CD14-positive monocyte (primary cell): ENCODE results near the gene MAPK12. TPM values are rescaled to one million over a fixed set of nuclear protein-coding genes. Genes with fewer than 3 reads are reported as not detected.

Experiments used
- DNase-seq, 3 donors: peaks; one replicate each; pipeline ENCODE4 v3.0.0-alpha.2; 2011 to 2022
- H2AFZ ChIP-seq: 2 replicates; pipeline ENCODE4 v1.6.0; 2012; ENCODE audit warnings: mild to moderate bottlenecking, low read depth, low read length, inconsistent platforms; ENCODE audit not compliant: insufficient read depth, poor library complexity, severe bottlenecking
- H3K27ac ChIP-seq, 2 donors: 1 replicate in 1 of 2; 2 replicates in 1 of 2; pipeline ENCODE4 v1.5.1; 2012 to 2013; ENCODE audit warnings: low read length in 2 of 2, control low read depth in 1 of 2, inconsistent platforms in 1 of 2, low read depth in 1 of 2, mild to moderate bottlenecking in 1 of 2
- H3K27me3 ChIP-seq, 2 donors: one replicate each; pipeline versions ENCODE4 v1.6.0 to v1.6.1; 2011 to 2013; ENCODE audit warnings: low read length in 2 of 2; ENCODE audit not compliant: control insufficient read depth in 2 of 2, insufficient read depth in 2 of 2
- H3K36me3 ChIP-seq, 2 donors: replicated peaks in 1 of 2; 1 replicate in 1 of 2; 2 replicates in 1 of 2; pipeline versions ENCODE4 v1.5.1 to v1.6.1; 2012 to 2013; ENCODE audit warnings: low read length in 2 of 2, control low read depth in 1 of 2, inconsistent platforms in 1 of 2, mild to moderate bottlenecking in 1 of 2; ENCODE audit not compliant: insufficient read depth in 2 of 2, control insufficient read depth in 1 of 2
- H3K4me1 ChIP-seq, 2 donors: 1 replicate in 1 of 2; 2 replicates in 1 of 2; pipeline versions ENCODE4 v1.5.1 to v1.6.1; 2012 to 2013; ENCODE audit warnings: low read length in 2 of 2, control low read depth in 1 of 2, inconsistent platforms in 1 of 2, mild to moderate bottlenecking in 1 of 2, moderate library complexity in 1 of 2; ENCODE audit not compliant: insufficient read depth in 2 of 2, control insufficient read depth in 1 of 2
- H3K4me2 ChIP-seq: replicated peaks from 2 replicates; pipeline ENCODE3; 2012; ENCODE audit warnings: low read length, moderate library complexity, mild to moderate bottlenecking; ENCODE audit not compliant: poor library complexity, severe bottlenecking; ENCODE audit errors: extremely low read depth
- H3K4me3 ChIP-seq, 3 experiments: fragments of 200-600 bp in 1 of 3; sonication (generic) in 1 of 3; replicated peaks in 1 of 3; 1 replicate in 2 of 3; 2 replicates in 1 of 3; pipeline ENCODE4 v1.5.1; 2011 to 2013; ENCODE audit warnings: low read length in 3 of 3, mild to moderate bottlenecking in 3 of 3, control low read depth in 2 of 3, low read depth in 2 of 3, inconsistent platforms in 1 of 3, moderate library complexity in 1 of 3
- H3K79me2 ChIP-seq: 2 replicates; pipeline ENCODE4 v1.6.0; 2012; ENCODE audit warnings: mild to moderate bottlenecking, control low read depth, inconsistent platforms, low read length, moderate library complexity; ENCODE audit not compliant: insufficient read depth
- H3K9ac ChIP-seq: 2 replicates; pipeline ENCODE4 v1.6.0; 2017; ENCODE audit warnings: low read length, mild to moderate bottlenecking; ENCODE audit not compliant: insufficient read depth, poor library complexity, severe bottlenecking
- H3K9me3 ChIP-seq, 2 donors: replicated peaks in 1 of 2; 1 replicate in 1 of 2; 2 replicates in 1 of 2; pipeline versions ENCODE4 v1.5.1 to v1.6.1; 2012 to 2013; ENCODE audit warnings: low read length in 2 of 2, control low read depth in 1 of 2; ENCODE audit not compliant: control insufficient read depth in 1 of 2, insufficient read depth in 1 of 2
- H4K20me1 ChIP-seq: 2 replicates; pipeline ENCODE4 v1.6.0; 2012; ENCODE audit warnings: mild to moderate bottlenecking, low read length, control low read depth, moderate library complexity; ENCODE audit not compliant: insufficient read depth
- H3K27ac Mint-ChIP-seq, 7 donors: one replicate each; pipeline ENCODE4 v1.8.0; 2020; ENCODE audit warnings: mild to moderate bottlenecking in 7 of 7, mixed read lengths in 7 of 7, moderate library complexity in 6 of 7, inconsistent platforms in 2 of 7
- H3K27me3 Mint-ChIP-seq, 3 donors: one replicate each; pipeline ENCODE4 v1.8.0; 2021 to 2022; ENCODE audit warnings: low read depth in 3 of 3, mild to moderate bottlenecking in 3 of 3, mixed read lengths in 3 of 3, moderate library complexity in 3 of 3, inconsistent platforms in 1 of 3
- H3K36me3 Mint-ChIP-seq, 2 donors: one replicate each; pipeline ENCODE4 v1.8.0; 2020; ENCODE audit warnings: mixed read lengths in 2 of 2, inconsistent platforms in 1 of 2, mild to moderate bottlenecking in 1 of 2
- H3K4me1 Mint-ChIP-seq: one replicate; pipeline ENCODE4 v1.8.0; 2020; ENCODE audit warnings: mild to moderate bottlenecking, mixed read lengths
- H3K4me3 Mint-ChIP-seq, 2 donors: one replicate each; pipeline ENCODE4 v1.8.0; 2020; ENCODE audit warnings: mild to moderate bottlenecking in 2 of 2, mixed read lengths in 2 of 2, moderate library complexity in 1 of 2
- H3K9me3 Mint-ChIP-seq, 7 donors: one replicate each; pipeline ENCODE4 v1.8.0; 2020 to 2022; ENCODE audit warnings: mixed read lengths in 7 of 7, mild to moderate bottlenecking in 6 of 7, moderate library complexity in 6 of 7, inconsistent platforms in 2 of 7
- CTCF ChIP-seq: fragments of 200-600 bp; IDR thresholded peaks from one replicate; pipeline ENCODE4 v1.8.0; 2022; ENCODE audit warnings: antibody characterized with exemption, mild to moderate bottlenecking
- WGBS: methylation state at CpG from one replicate; pipeline ENCODE4 v1.1.5; 2013; ENCODE audit warnings: missing lambda C conversion rate; ENCODE audit not compliant: insufficient coverage; 5-methylcytosine and 5-hydroxymethylcytosine counted together
- intact Hi-C, 2 donors: fragments of 100-400 bp; cut with micrococcal nuclease; formaldehyde crosslinking; loops; one replicate each; pipeline versions ENCODE4 v1.15.0 to v1.15.1; 2023
- polyA plus RNA-seq, 3 donors: library from polyadenylated mRNA; depleted of rRNA in 1 of 3; unstranded in 2 of 3; stranded (reverse) in 1 of 3; fragments of 300-500 nt in 2 of 3; fragments of >200 nt in 1 of 3; fragmentation: Illumina TruSeq in 2 of 3; gene quantifications; 1 replicate in 2 of 3; 2 replicates in 1 of 3; pipeline ENCODE4 v1.2.3, GENCODE V29; 2012 to 2021

Gene MAPK12
- polyA plus RNA-seq, 3 donors = 0.06 to 3.2 (median 0.13) TPM

DNA sequence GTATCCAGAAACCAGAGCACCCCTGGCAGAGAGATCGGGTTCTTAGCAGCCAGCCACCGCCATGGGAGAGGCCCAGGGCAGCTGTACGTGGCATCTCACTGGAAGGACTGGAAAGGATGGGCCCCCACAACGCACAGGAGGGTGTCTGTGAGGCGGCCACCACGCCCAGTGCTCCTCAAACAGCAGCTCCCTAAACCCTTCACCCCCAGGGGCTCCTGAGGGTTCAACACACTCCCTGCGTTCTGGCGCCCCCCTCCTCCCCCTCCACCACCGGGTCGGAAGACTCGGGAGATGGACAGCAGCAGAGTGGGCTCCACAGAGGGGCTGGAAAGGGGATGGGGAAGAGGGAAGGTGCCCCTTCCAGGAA lies 1.1 kb downstream of the MAPK12 start:
- Mint-ChIP-seq H3K36me3 (no peaks in the 10 kb centered on the region), H3K27ac (no peak overlapping the region), H3K4me1 (peaks cover 10% of the 10 kb centered on the region), H3K9me3 (peaks cover 0 to 3% (median 0%) of the 10 kb centered on the region in 7 donors), H3K27me3 (peaks cover 37 to 53% (median 39%) of the 10 kb centered on the region in 3 donors), H3K4me3 (peak overlapping the region; percentile 24 to 42)
- Histone ChIP-seq H3K9me3 (peaks cover 0 to 7% of the 10 kb centered on the region in 2 donors), H3K79me2 (no peaks in the 10 kb centered on the region), H3K36me3 (no peaks in the 10 kb centered on the region), H3K4me3 (no peak overlapping the region), H3K4me1 (peaks cover 9 to 23% of the 10 kb centered on the region in 2 donors), H2AFZ (no peak overlapping the region), H3K9ac (no peak overlapping the region), H3K4me2 (peak overlapping the region; percentile 51), H3K27ac (no peak overlapping the region), H4K20me1 (no peaks in the 10 kb centered on the region), H3K27me3 (peaks cover 10 to 35% of the 10 kb centered on the region in 2 donors)
- no peak for TF ChIP-seq CTCF
- DNase-seq = no peak
- intact Hi-C loops = no loop called here
- WGBS = 56% methylated on average over 3 of the region's 11 CpGs

DNA sequence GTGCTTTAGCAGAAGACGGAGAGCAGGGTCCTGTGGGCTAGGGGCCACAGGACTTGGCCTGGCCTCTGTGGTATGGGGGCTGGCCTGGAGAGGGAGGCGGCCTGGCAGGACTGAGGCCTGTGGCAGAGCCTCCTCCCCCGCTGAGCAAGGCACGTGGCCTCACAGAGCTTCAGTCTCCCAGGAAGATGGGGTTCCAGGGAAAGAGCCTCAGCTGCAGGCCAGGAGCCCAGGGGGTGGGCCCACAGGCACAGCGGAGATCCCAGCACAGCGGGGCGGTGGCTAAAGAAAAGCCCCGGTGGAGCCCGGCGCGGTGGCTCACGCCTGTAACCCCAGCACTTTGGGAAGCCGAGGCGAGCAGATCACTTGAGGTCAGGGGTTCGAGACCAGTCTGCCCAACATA lies 2.2 kb downstream of the MAPK12 start:
- DNase-seq = no peak
- Histone ChIP-seq H3K4me2 (no peak overlapping the region), H3K9me3 (peaks cover 0 to 7% of the 10 kb centered on the region in 2 donors), H4K20me1 (no peaks in the 10 kb centered on the region), H3K4me3 (no peak overlapping the region), H3K4me1 (peaks cover 9 to 23% of the 10 kb centered on the region in 2 donors), H3K27me3 (peaks cover 10 to 35% of the 10 kb centered on the region in 2 donors), H3K79me2 (no peaks in the 10 kb centered on the region), H3K27ac (no peak overlapping the region), H2AFZ (no peak overlapping the region), H3K36me3 (no peaks in the 10 kb centered on the region), H3K9ac (no peak overlapping the region)
- Mint-ChIP-seq H3K9me3 (peaks cover 0 to 3% (median 0%) of the 10 kb centered on the region in 7 donors), H3K27ac (no peak overlapping the region), H3K27me3 (peaks cover 30 to 45% (median 32%) of the 10 kb centered on the region in 3 donors), H3K4me3 (no peak overlapping the region), H3K4me1 (peaks cover 10% of the 10 kb centered on the region), H3K36me3 (no peaks in the 10 kb centered on the region)
- intact Hi-C loops = no loop called here
- no peak for TF ChIP-seq CTCF
- 98% methylated on average over 12 of the region's 15 CpGs for WGBS
